A549 (cell line): ENCODE measurements around the gene FZD1. TPM values are rescaled to one million over a fixed set of nuclear protein-coding genes. Genes with fewer than 3 reads are reported as not detected.

ENCODE experiments used
- ATAC-seq, 2 experiments: fragments of 200-7000 bp in 1 of 2; fragments of >200 bp in 1 of 2; cut with Nextera tagmentation in 1 of 2; cut with Tn5 transposase in 1 of 2; 3 replicates each; pipeline versions ENCODE4 v1.8.0 to v1.9.1; 2018 to 2020; ENCODE audit warnings: mild to moderate bottlenecking in 1 of 2, moderate library complexity in 1 of 2
- CTCF ChIA-PET: fragments of 300-600 bp; sonication (Branson Sonifier 250); formaldehyde crosslinking; extraction: SDS; loops from one replicate; lab custom pipeline; 2021; ENCODE audit warnings: antibody characterized with exemption, inconsistent platforms; lab: Yijun Ruan, JAX
- POLR2A ChIA-PET: fragments of 350-600 bp; formaldehyde crosslinking; extraction: SDS; loops from one replicate; lab custom pipeline; 2021; ENCODE audit warnings: antibody characterized with exemption, inconsistent platforms; lab: Yijun Ruan, JAX
- DNase-seq, 2 experiments: peaks; one replicate each; pipeline versions ENCODE4 v3.0.0 to v3.0.0-alpha.2; 2011 to 2016; ENCODE audit warnings: low read depth in 1 of 2, low spot score in 1 of 2
- FAIRE-seq: peaks from 2 replicates; lab custom pipeline; 2011; peaks lifted over from hg19 to GRCh38; lab: Jason Lieb, UNC
- H3K27ac ChIP-seq, 2 experiments: fragments of >200 bp; sonication (Bioruptor Twin); formaldehyde crosslinking; 3 replicates each; pipeline ENCODE4 v1.5.1; 2016 to 2017
- H3K4me1 ChIP-seq: fragments of >200 bp; sonication (Bioruptor Twin); formaldehyde crosslinking; 3 replicates; pipeline ENCODE4 v1.6.1; 2016
- H3K4me2 ChIP-seq: fragments of >200 bp; sonication (Bioruptor Twin); formaldehyde crosslinking; 3 replicates; pipeline ENCODE4 v1.6.1; 2016
- H3K4me3 ChIP-seq: fragments of >200 bp; sonication (Bioruptor Twin); formaldehyde crosslinking; 3 replicates; pipeline ENCODE4 v1.5.1; 2016
- H3K9me3 ChIP-seq: fragments of >200 bp; sonication (Bioruptor Twin); formaldehyde crosslinking; 3 replicates; pipeline ENCODE4 v1.6.1; 2016
- CBX2 ChIP-seq: fragments of 200-600 bp; sonication (generic); IDR thresholded peaks from 2 replicates; pipeline ENCODE4 v1.6.1; 2016; ENCODE audit warnings: low read depth, mild to moderate bottlenecking, borderline replicate concordance
- CHD2 ChIP-seq: fragments of 150-350 bp; IDR thresholded peaks from 2 replicates; pipeline ENCODE4 v1.6.1; 2014; ENCODE audit warnings: low read length; ENCODE audit not compliant: partially characterized antibody
- EHMT2 ChIP-seq: fragments of 200-600 bp; sonication (generic); IDR thresholded peaks from 2 replicates; pipeline ENCODE4 v1.6.1; 2016; ENCODE audit warnings: antibody characterized with exemption, low read depth, mild to moderate bottlenecking, moderate library complexity
- FOXS1 ChIP-seq: fragments of 250-450 bp; sonication (Bioruptor Pico); IDR thresholded peaks from 2 replicates; pipeline ENCODE4 v1.5.0; 2020; ENCODE audit warnings: mild to moderate bottlenecking, moderate library complexity
- HDAC2 ChIP-seq: fragments of 200-600 bp; sonication (generic); IDR thresholded peaks from 2 replicates; pipeline ENCODE4 v1.6.1; 2016
- HOXB13 ChIP-seq: fragments of 250-450 bp; sonication (Bioruptor Pico); IDR thresholded peaks from 2 replicates; pipeline ENCODE4 v1.5.0; 2020; ENCODE audit warnings: low read depth, mild to moderate bottlenecking, moderate library complexity
- HOXB5 ChIP-seq: fragments of 250-450 bp; sonication (Bioruptor Pico); IDR thresholded peaks from 2 replicates; pipeline ENCODE4 v1.5.0; 2020; ENCODE audit warnings: mild to moderate bottlenecking, moderate library complexity
- MAX ChIP-seq: IDR thresholded peaks from 2 replicates; pipeline ENCODE4 v1.6.1; 2012
- NFE2L2 ChIP-seq: fragments of 150-350 bp; conservative IDR thresholded peaks from 2 replicates; pipeline ENCODE4 v1.6.1; 2014; ENCODE audit warnings: low read length
- NR3C1 ChIP-seq: fragments of >200 bp; sonication (Bioruptor Twin); formaldehyde crosslinking; IDR thresholded peaks from 3 replicates; pipeline ENCODE4 v1.6.1; 2017
- POLR2AphosphoS2 ChIP-seq: conservative IDR thresholded peaks from 2 replicates; pipeline ENCODE4 v1.6.1; 2012; ENCODE audit warnings: low read length, improper control_type of control experiment, inconsistent platforms
- RAD21 ChIP-seq, 2 experiments: fragments of >200 bp in 1 of 2; sonication (Bioruptor Twin) in 1 of 2; formaldehyde crosslinking in 1 of 2; IDR thresholded peaks in 1 of 2; conservative IDR thresholded peaks in 1 of 2; 2 replicates in 1 of 2; 3 replicates in 1 of 2; pipeline ENCODE4 v1.6.1; 2012 to 2018; ENCODE audit warnings: inconsistent platforms in 1 of 2
- RCOR1 ChIP-seq: fragments of 150-350 bp; IDR thresholded peaks from 2 replicates; pipeline ENCODE4 v1.6.1; 2014; ENCODE audit warnings: antibody characterized with exemption, low read length, low read depth
- REST ChIP-seq: fragments of 200-600 bp; sonication (generic); IDR thresholded peaks from 2 replicates; pipeline ENCODE4 v1.6.1; 2016; ENCODE audit warnings: antibody characterized with exemption, mild to moderate bottlenecking, moderate library complexity
- RNF2 ChIP-seq: fragments of 200-600 bp; sonication (generic); IDR thresholded peaks from 2 replicates; pipeline ENCODE4 v1.6.1; 2016; ENCODE audit warnings: low read depth, mild to moderate bottlenecking, antibody characterized with exemption, moderate library complexity, borderline replicate concordance
- TFCP2L1 ChIP-seq: fragments of 250-450 bp; sonication (Bioruptor Pico); IDR thresholded peaks from 2 replicates; pipeline ENCODE4 v1.5.0; 2021; ENCODE audit warnings: mild to moderate bottlenecking
- TP53 ChIP-seq: fragments of 250-450 bp; sonication (Bioruptor Pico); IDR thresholded peaks from 2 replicates; pipeline ENCODE4 v1.5.0; 2021; ENCODE audit warnings: mild to moderate bottlenecking, moderate library complexity
- USF2 ChIP-seq: fragments of 450-650 bp; IDR thresholded peaks from 2 replicates; pipeline ENCODE4 v1.6.1; 2014; ENCODE audit warnings: antibody characterized with exemption
- ZNF302 ChIP-seq: fragments of 250-450 bp; sonication (Bioruptor Pico); IDR thresholded peaks from 2 replicates; pipeline ENCODE4 v1.9.0; 2021; ENCODE audit warnings: inconsistent platforms, mild to moderate bottlenecking, moderate library complexity
- WGBS: methylation state at CpG from one replicate; pipeline ENCODE4 v1.1.6; 2017; ENCODE audit errors: missing lambda C conversion rate; 5-methylcytosine and 5-hydroxymethylcytosine counted together
- polyA plus RNA-seq, 4 experiments: library from polyadenylated mRNA; depleted of rRNA in 3 of 4; stranded (reverse); fragments of >200 nt; fragmentation: RNase III in 1 of 4; extraction: RNeasy Plus Mini Kit Qiagen cat#74134 plus additional on column Dnase treatment in 1 of 4; gene quantifications; 2 replicates in 3 of 4; 3 replicates in 1 of 4; pipeline ENCODE4 v1.2.3, GENCODE V29; 2011 to 2017

FZD1 gene
- polyA plus RNA-seq, 2 of the 4 experiments (the other 2 are of a cell fraction), result 1.4 TPM

- Histone ChIP-seq H3K27ac (no peak overlapping the region), H3K4me3 (no peak overlapping the region), H3K9me3 (no peaks in the 10 kb centered on the region), H3K4me2 (no peak overlapping the region; the same call in 2 of the 3 replicates), H3K4me1 (peaks cover 6% of the 10 kb centered on the region; the same call in 1 of the 3 replicates)
- ATAC-seq (no peak), DNase-seq (no peak), FAIRE-seq (no peak)
- TF ChIP-seq TP53 (no peak), TFCP2L1 (CRISPR knock-in tag) (no peak), MAX (no peak), NFE2L2 (no peak), EHMT2 (no peak), HOXB5 (CRISPR knock-in tag) (no peak), FOXS1 (CRISPR knock-in tag) (no peak), HDAC2 (no peak), CHD2 (no peak), USF2 (no peak), RCOR1 (no peak), RNF2 (no peak), CBX2 (no peak), HOXB13 (CRISPR knock-in tag) (no peak)
- ChIA-PET POLR2A (no interaction called here), CTCF (no interaction called here)
- 97% methylated on average over 37 of the region's 43 CpGs for WGBS
These were observed 1.9 kb downstream of the FZD1 start for GRCh38 chr7:91266067-91266688.

GRCh38 chr7:91266689-91267090 lies 2.5 kb downstream of the FZD1 start:
- Histone ChIP-seq H3K4me3 (no peak overlapping the region), H3K4me1 (peaks cover 6% of the 10 kb centered on the region; the same call in 1 of the 3 replicates)
- 85% methylated on average over 9 of the region's 20 CpGs for WGBS
- no peak for FAIRE-seq
- TF ChIP-seq REST (no peak), RAD21 (conservative IDR thresholded peaks at IDR 0.05 in 1 of 2, IDR thresholded peaks at IDR 0.05 in 1 of 2) (no peak), NR3C1 (no peak), POLR2AphosphoS2 (no peak), ZNF302 (CRISPR knock-in tag) (no peak), TFCP2L1 (CRISPR knock-in tag) (no peak)
- TF ChIP-seq, all 56 proteins: peak for 0
- Histone ChIP-seq H3K4me2 (no peak overlapping the region), H3K9me3 (no peaks in the 10 kb centered on the region), H3K27ac (no peak overlapping the region)
- ChIA-PET CTCF (no interaction called here), POLR2A (no interaction called here)
- no peak for DNase-seq
- no peak for ATAC-seq
